ENCODE results near the gene GSTM3. TPM values are rescaled to one million over a fixed set of nuclear protein-coding genes. Genes with fewer than 3 reads are reported as not detected.
A peak's percentile ranks its signal among the peaks of the same experiment; 100 is the strongest.

Gene GSTM3
- total and polyA plus RNA-seq, 7 experiments from 2014 or later: 1.9 to 130 (median 11.9) TPM

GRCh38 chr1:109787211-109787844 lies 46.5 kb upstream of the GSTM3 start:
- Mint-ChIP-seq H3K27me3 (no peaks in the 10 kb centered on the region), H3K4me1 (peaks cover 25 to 62% (median 45%) of the 10 kb centered on the region in 7 donors), H3K36me3 (peaks cover 0 to 1% (median 0%) of the 10 kb centered on the region in 5 donors), H3K27ac (peak overlapping the region in 3 of 9 donors; percentile 13 to 69 (median 41)), H3K9me3 (peaks cover 0 to 2% (median 0%) of the 10 kb centered on the region in 11 donors), H3K4me3 (peak overlapping the region in 3 of 10 donors; percentile 14 to 25 (median 19))
- no peak for DNase-seq
- POLR2A ChIA-PET: interaction anchor here (0.9 to 1.0 kb wide), 2 partner anchors 8 to 14 kb away, joined by 3 read pairs; no protein-coding TSS in a partner anchor
- intact Hi-C loops (cut with micrococcal nuclease): no loop called here
- no peaks in the 10 kb centered on the region for H3K36me3 ChIP-seq (ENCODE audit: control insufficient read depth in 2 of 3, insufficient read depth in 3 of 3, low read length in 3 of 3)
- no peak for ATAC-seq
- no peaks in the 10 kb centered on the region for H3K27me3 ChIP-seq (ENCODE audit: control insufficient read depth in 2 of 2, insufficient read depth in 2 of 2, low read length in 2 of 2)
- H3K27ac ChIP-seq (ENCODE audit: low read depth, low read length): no peak overlapping the region
- no peak overlapping the region for H3K4me3 ChIP-seq (ENCODE audit: low read length)
- no peaks in the 10 kb centered on the region for H3K9me3 ChIP-seq (ENCODE audit: control insufficient read depth in 2 of 3, low read length in 3 of 3)
- peaks cover 32 to 40% of the 10 kb centered on the region in 2 donors for H3K4me1 ChIP-seq (ENCODE audit: control insufficient read depth in 2 of 2, insufficient read depth in 2 of 2, low read length in 2 of 2)
- CTCF ChIA-PET: interaction anchor here (0.5 to 4.8 kb wide), 4 partner anchors 10 to 296 kb away, joined by 3 to 23 read pairs (median 8); partner anchors contain the start of gene AHCYL1

GRCh38 chr1:109786531-109787021 lies 45.7 kb upstream of the GSTM3 start:
- H3K4me1 ChIP-seq (ENCODE audit: control insufficient read depth in 2 of 2, insufficient read depth in 2 of 2, low read length in 2 of 2): peaks cover 26 to 33% of the 10 kb centered on the region in 2 donors
- Mint-ChIP-seq H3K27me3 (no peaks in the 10 kb centered on the region), H3K9me3 (peaks cover 0 to 3% (median 0%) of the 10 kb centered on the region in 11 donors), H3K36me3 (peaks cover 0 to 3% (median 0%) of the 10 kb centered on the region in 5 donors), H3K4me1 (peaks cover 23 to 54% (median 42%) of the 10 kb centered on the region in 7 donors), H3K4me3 (peak overlapping the region in 1 of 10 donors; percentile 29), H3K27ac (peak overlapping the region in 2 of 9 donors; percentile 41 to 69)
- no peaks in the 10 kb centered on the region for H3K36me3 ChIP-seq (ENCODE audit: control insufficient read depth in 2 of 3, insufficient read depth in 3 of 3, low read length in 3 of 3)
- ChIA-PET POLR2A (interaction anchor here (0.9 to 1.0 kb wide), 2 partner anchors 8 to 15 kb away, joined by 3 read pairs; no protein-coding TSS in a partner anchor), CTCF (interaction anchor here (1.5 to 4.8 kb wide), 3 partner anchors 9 to 198 kb away, joined by 3 to 23 read pairs (median 14); partner anchors contain the start of gene AHCYL1)
- no peak overlapping the region for H3K27ac ChIP-seq (ENCODE audit: low read depth, low read length)
- no peaks in the 10 kb centered on the region for H3K9me3 ChIP-seq (ENCODE audit: control insufficient read depth in 2 of 3, low read length in 3 of 3)
- no peak overlapping the region for H3K4me3 ChIP-seq (ENCODE audit: low read length)
- no peaks in the 10 kb centered on the region for H3K27me3 ChIP-seq (ENCODE audit: control insufficient read depth in 2 of 2, insufficient read depth in 2 of 2, low read length in 2 of 2)
- intact Hi-C loops (cut with micrococcal nuclease): no loop called here
- DNase-seq (no peak), ATAC-seq (no peak)

DNA sequence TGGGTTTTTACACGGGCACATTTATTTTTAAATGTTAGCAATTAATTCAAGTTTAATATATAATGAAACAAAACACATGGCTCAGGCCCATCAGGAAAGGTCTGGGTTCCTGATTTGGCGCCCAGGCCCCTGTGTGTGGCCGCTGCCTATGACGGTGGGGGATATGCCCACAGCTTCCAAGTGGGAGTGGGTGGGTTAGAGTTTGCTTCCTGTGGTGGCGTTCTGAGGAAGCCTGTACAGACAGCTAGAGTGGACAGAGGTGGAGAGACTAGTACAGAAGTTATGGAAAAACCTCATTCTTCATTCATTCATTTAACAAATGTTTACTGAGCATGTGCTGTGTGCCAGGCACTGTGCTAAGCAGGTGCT lies 45.3 kb upstream of the GSTM3 start:
- peaks cover 21 to 29% of the 10 kb centered on the region in 2 donors for H3K4me1 ChIP-seq (ENCODE audit: control insufficient read depth in 2 of 2, insufficient read depth in 2 of 2, low read length in 2 of 2)
- Mint-ChIP-seq H3K36me3 (peaks cover 0 to 3% (median 0%) of the 10 kb centered on the region in 5 donors), H3K9me3 (peaks cover 0 to 5% (median 0%) of the 10 kb centered on the region in 11 donors), H3K4me1 (peaks cover 18 to 49% (median 37%) of the 10 kb centered on the region in 7 donors), H3K27me3 (no peaks in the 10 kb centered on the region), H3K27ac (peak overlapping the region in 1 of 9 donors; percentile 43), H3K4me3 (peak overlapping the region in 2 of 10 donors; percentile 10 to 22)
- H3K9me3 ChIP-seq (ENCODE audit: control insufficient read depth in 2 of 3, low read length in 3 of 3): no peaks in the 10 kb centered on the region
- ATAC-seq (no peak), DNase-seq (no peak)
- no peaks in the 10 kb centered on the region for H3K36me3 ChIP-seq (ENCODE audit: control insufficient read depth in 2 of 3, insufficient read depth in 3 of 3, low read length in 3 of 3)
- ChIA-PET CTCF (interaction anchor here (2.7 to 4.8 kb wide), 2 partner anchors 9 to 198 kb away, joined by 14 to 23 read pairs; partner anchors contain the start of gene AHCYL1), POLR2A (interaction anchor here (1.0 kb wide), 1 partner anchor 15 kb away, joined by 3 read pairs; no protein-coding TSS in a partner anchor)
- H3K27me3 ChIP-seq (ENCODE audit: control insufficient read depth in 2 of 2, insufficient read depth in 2 of 2, low read length in 2 of 2): no peaks in the 10 kb centered on the region
- H3K27ac ChIP-seq (ENCODE audit: low read depth, low read length): no peak overlapping the region
- H3K4me3 ChIP-seq (ENCODE audit: low read length): no peak overlapping the region
- intact Hi-C loops (cut with micrococcal nuclease): no loop called here

GRCh38 chr1:109785446-109786111 lies 44.7 kb upstream of the GSTM3 start:
- Mint-ChIP-seq H3K27ac (peak overlapping the region in 1 of 9 donors; percentile 34), H3K36me3 (peaks cover 0 to 7% (median 0%) of the 10 kb centered on the region in 5 donors), H3K4me1 (peaks cover 16 to 44% (median 33%) of the 10 kb centered on the region in 7 donors), H3K4me3 (peak overlapping the region in 1 of 10 donors; percentile 10), H3K9me3 (peaks cover 0 to 10% (median 2%) of the 10 kb centered on the region in 11 donors), H3K27me3 (no peaks in the 10 kb centered on the region)
- H3K9me3 ChIP-seq (ENCODE audit: control insufficient read depth in 2 of 3, low read length in 3 of 3): no peaks in the 10 kb centered on the region
- DNase-seq: no peak
- no peaks in the 10 kb centered on the region for H3K27me3 ChIP-seq (ENCODE audit: control insufficient read depth in 2 of 2, insufficient read depth in 2 of 2, low read length in 2 of 2)
- intact Hi-C loops (cut with micrococcal nuclease): no loop called here
- H3K4me3 ChIP-seq (ENCODE audit: low read length): no peak overlapping the region
- peaks cover 16 to 23% of the 10 kb centered on the region in 2 donors for H3K4me1 ChIP-seq (ENCODE audit: control insufficient read depth in 2 of 2, insufficient read depth in 2 of 2, low read length in 2 of 2)
- no peaks in the 10 kb centered on the region for H3K36me3 ChIP-seq (ENCODE audit: control insufficient read depth in 2 of 3, insufficient read depth in 3 of 3, low read length in 3 of 3)
- ChIA-PET POLR2A (no interaction called here), CTCF (interaction anchor here (0.8 to 4.8 kb wide), 2 partner anchors 8 to 144 kb away, joined by 3 to 23 read pairs; no protein-coding TSS in a partner anchor)
- ATAC-seq: no peak
- no peak overlapping the region for H3K27ac ChIP-seq (ENCODE audit: low read depth, low read length)

GRCh38 chr1:109784551-109785252 lies 43.9 kb upstream of the GSTM3 start:
- H3K27me3 Mint-ChIP-seq: no peaks in the 10 kb centered on the region
- ChIA-PET POLR2A (no interaction called here), CTCF (interaction anchor here (0.8 to 4.8 kb wide), 2 partner anchors 8 to 143 kb away, joined by 3 to 23 read pairs; no protein-coding TSS in a partner anchor)
- Histone ChIP-seq H3K9me3 (ENCODE audit: control insufficient read depth in 2 of 3, low read length in 3 of 3) (no peaks in the 10 kb centered on the region), H3K27ac (ENCODE audit: low read depth, low read length) (no peak overlapping the region), H3K4me3 (ENCODE audit: low read length) (no peak overlapping the region), H3K36me3 (ENCODE audit: control insufficient read depth in 2 of 3, insufficient read depth in 3 of 3, low read length in 3 of 3) (no peaks in the 10 kb centered on the region), H3K27me3 (ENCODE audit: control insufficient read depth in 2 of 2, insufficient read depth in 2 of 2, low read length in 2 of 2) (no peaks in the 10 kb centered on the region), H3K4me1 (ENCODE audit: control insufficient read depth in 2 of 2, insufficient read depth in 2 of 2, low read length in 2 of 2) (peaks cover 7 to 15% of the 10 kb centered on the region in 2 donors)
- H3K27ac Mint-ChIP-seq: peak overlapping the region in 1 of 9 donors; percentile 38
- H3K36me3 Mint-ChIP-seq: peaks cover 0 to 14% (median 0%) of the 10 kb centered on the region in 5 donors
- intact Hi-C loops (cut with micrococcal nuclease): no loop called here
- no peak overlapping the region for H3K4me3 Mint-ChIP-seq
- H3K9me3 Mint-ChIP-seq: peaks cover 0 to 12% (median 3%) of the 10 kb centered on the region in 11 donors
- ATAC-seq (no peak), DNase-seq (no peak)
- peaks cover 11 to 35% (median 24%) of the 10 kb centered on the region in 7 donors for H3K4me1 Mint-ChIP-seq

GRCh38 chr1:109783436-109783835 lies 42.6 kb upstream of the GSTM3 start:
- H3K4me1 Mint-ChIP-seq: peaks cover 3 to 25% (median 16%) of the 10 kb centered on the region in 7 donors
- intact Hi-C loops (cut with micrococcal nuclease): no loop called here
- Histone ChIP-seq H3K27ac (ENCODE audit: low read depth, low read length) (no peak overlapping the region), H3K27me3 (ENCODE audit: control insufficient read depth in 2 of 2, insufficient read depth in 2 of 2, low read length in 2 of 2) (no peaks in the 10 kb centered on the region), H3K4me1 (ENCODE audit: control insufficient read depth in 2 of 2, insufficient read depth in 2 of 2, low read length in 2 of 2) (peaks cover 0 to 2% of the 10 kb centered on the region in 2 donors), H3K9me3 (ENCODE audit: control insufficient read depth in 2 of 3, low read length in 3 of 3) (no peaks in the 10 kb centered on the region), H3K36me3 (ENCODE audit: control insufficient read depth in 2 of 3, insufficient read depth in 3 of 3, low read length in 3 of 3) (no peaks in the 10 kb centered on the region), H3K4me3 (ENCODE audit: low read length) (no peak overlapping the region)
- no peak overlapping the region for H3K4me3 Mint-ChIP-seq
- no peaks in the 10 kb centered on the region for H3K27me3 Mint-ChIP-seq
- no peak for ATAC-seq
- H3K9me3 Mint-ChIP-seq: peaks cover 0 to 12% (median 3%) of the 10 kb centered on the region in 11 donors
- no peak for DNase-seq
- H3K36me3 Mint-ChIP-seq: peaks cover 0 to 12% (median 0%) of the 10 kb centered on the region in 5 donors
- CTCF ChIA-PET: interaction anchor here (4.8 to 14.3 kb wide), 2 partner anchors 6 to 198 kb away, joined by 23 to 382 read pairs; partner anchors contain the start of gene AHCYL1
- POLR2A ChIA-PET: no interaction called here
- H3K27ac Mint-ChIP-seq: no peak overlapping the region
